RWPE1 (cell line): Measurements from ENCODE around the gene ELOB.
A peak's percentile ranks its signal among the peaks of the same experiment; 100 is the strongest.

Experiments used
- CTCF ChIA-PET: fragments of 350-600 bp; sonication (Branson Sonifier 250); formaldehyde crosslinking; extraction: SDS; loops from one replicate; lab custom pipeline; 2021; lab: Yijun Ruan, JAX
- POLR2A ChIA-PET: fragments of 400-600 bp; formaldehyde crosslinking; extraction: SDS; loops from one replicate; lab custom pipeline; 2020; ENCODE audit warnings: antibody characterized with exemption; ENCODE audit not compliant: low non-redundant PET; lab: Yijun Ruan, JAX
- DNase-seq: peaks from one replicate; pipeline ENCODE4 v3.0.0; 2012; ENCODE audit warnings: low spot score
- H3K27ac ChIP-seq: fragments of 450-650 bp; 2 replicates; pipeline ENCODE4 v1.5.1; 2017
- CTCF ChIP-seq: fragments of 450-650 bp; conservative IDR thresholded peaks from 2 replicates; pipeline ENCODE4 v1.5.1; 2017; ENCODE audit warnings: low read depth, mild to moderate bottlenecking

Gene ELOB

GRCh38 chr16:2775131-2775716 lies 1.9 kb downstream of the ELOB start:
- no peak for TF ChIP-seq CTCF
- DNase-seq: no peak
- CTCF ChIA-PET: no interaction called here
- POLR2A ChIA-PET: no interaction called here
- peak overlapping the region; percentile 93 for H3K27ac ChIP-seq

GRCh38 chr16:2774161-2774891 lies 2.8 kb downstream of the ELOB start:
- H3K27ac ChIP-seq: peak overlapping the region; percentile 93
- CTCF ChIA-PET: interaction anchor here (0.6 kb wide), 3 partner anchors 152 to 257 kb away, joined by 3 to 4 read pairs (median 3); no protein-coding TSS in a partner anchor
- POLR2A ChIA-PET: no interaction called here
- DNase-seq: no peak
- TF ChIP-seq CTCF: no peak

- CTCF ChIA-PET: interaction anchor here (0.6 kb wide), 2 partner anchors 66 to 222 kb away, joined by 3 to 4 read pairs; no protein-coding TSS in a partner anchor
- POLR2A ChIA-PET: no interaction called here
- H3K27ac ChIP-seq: peak overlapping the region; percentile 93
- no peak for TF ChIP-seq CTCF
- no peak for DNase-seq
Measured at GRCh38 chr16:2773188-2773968, 3.7 kb downstream of the ELOB start.

DNA sequence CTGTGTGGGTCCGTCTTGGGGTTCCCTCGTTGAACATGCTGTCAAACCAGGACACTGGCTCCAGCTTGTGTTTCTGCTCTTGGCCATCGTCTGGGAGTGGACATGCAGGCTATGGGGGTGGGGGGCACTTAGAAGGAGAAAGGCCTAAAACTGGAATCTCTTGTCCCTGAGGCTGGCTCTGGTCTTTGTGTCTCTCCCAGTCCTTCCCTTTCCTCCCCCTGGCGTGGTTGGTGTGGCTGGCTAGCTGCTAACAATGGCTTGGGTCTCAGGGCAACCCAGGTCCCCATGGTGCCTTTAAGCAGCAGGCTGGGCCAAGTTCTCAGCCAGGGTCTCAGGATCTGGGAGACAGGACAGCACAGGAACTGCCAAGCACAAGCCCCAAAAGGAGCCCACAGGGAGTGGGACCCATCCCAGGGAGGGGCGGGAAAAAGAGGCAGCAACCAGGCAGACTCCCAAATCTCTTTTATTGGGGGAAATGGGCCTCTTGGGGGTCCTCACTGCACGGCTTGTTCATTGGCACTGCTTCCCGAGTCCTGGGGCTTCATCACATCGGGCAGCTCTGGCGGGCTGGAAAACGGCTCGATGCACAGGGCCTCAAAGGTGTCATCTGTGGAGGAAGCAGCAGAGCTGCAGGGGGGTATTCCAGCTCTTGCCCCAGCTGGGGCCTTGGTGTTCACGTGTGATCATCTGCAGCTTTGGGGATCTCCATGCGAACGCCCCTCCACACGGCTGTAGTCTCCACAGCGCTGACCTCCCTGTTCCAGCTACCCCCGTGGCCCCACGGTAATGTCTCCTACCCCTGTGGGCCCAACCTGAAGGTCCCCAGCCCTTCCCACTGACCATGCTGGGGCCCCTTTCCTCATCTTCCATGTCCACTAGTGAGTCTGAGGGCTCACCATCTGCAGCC lies 5.3 kb downstream of the ELOB start:
- H3K27ac ChIP-seq: peak overlapping the region; percentile 93
- no peak for TF ChIP-seq CTCF
- DNase-seq: no peak
- POLR2A ChIA-PET: no interaction called here
- CTCF ChIA-PET: interaction anchor here (0.7 to 1.2 kb wide), 2 partner anchors 109 to 190 kb away, joined by 3 to 4 read pairs; no protein-coding TSS in a partner anchor

GRCh38 chr16:2770057-2770951 lies 6.8 kb downstream of the ELOB start:
- DNase-seq: no peak
- peak overlapping the region; percentile 93 for H3K27ac ChIP-seq
- CTCF ChIA-PET: interaction anchor here (0.6 to 2.2 kb wide), 3 partner anchors 52 to 396 kb away, joined by 3 to 9 read pairs (median 9); no protein-coding TSS in a partner anchor
- TF ChIP-seq CTCF: no peak
- POLR2A ChIA-PET: no interaction called here
